Measurements from ENCODE around the gene GALNT2. TPM values are rescaled to one million over a fixed set of nuclear protein-coding genes. Genes with fewer than 3 reads are reported as not detected.

The GALNT2 gene
- total and polyA plus RNA-seq, 4 donors = 47.5 to 182 (median 114) TPM

DNA sequence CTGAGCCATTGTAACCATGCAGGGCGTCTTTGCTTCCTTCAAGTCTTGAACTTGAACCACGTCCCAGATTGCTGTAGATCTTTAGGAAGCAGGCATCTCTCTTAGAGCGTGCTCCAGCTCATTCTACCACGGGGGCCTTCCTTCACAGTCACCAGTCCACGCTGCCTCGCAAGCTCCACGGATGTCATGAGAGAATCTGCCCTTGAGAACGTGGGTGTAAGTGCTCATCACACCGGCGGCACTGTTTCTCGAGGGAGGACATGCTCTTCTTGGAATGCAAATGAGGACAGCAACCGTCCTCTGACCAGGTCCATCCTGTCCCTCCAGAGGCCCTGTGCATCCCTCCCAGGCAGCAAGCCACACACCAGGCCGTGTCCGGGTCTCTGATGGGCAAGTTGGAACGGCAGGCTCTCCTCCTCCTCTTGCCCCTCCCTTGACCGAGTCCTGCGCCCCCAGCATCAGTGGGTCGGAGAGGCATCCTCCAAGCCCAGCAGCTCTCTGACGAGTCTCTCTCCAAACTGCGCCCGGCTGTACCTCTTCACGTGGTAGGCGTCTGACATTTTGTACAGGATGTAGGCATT, 256.0 kb downstream of the GALNT2 start:
- TF ChIP-seq, protein P1, sequence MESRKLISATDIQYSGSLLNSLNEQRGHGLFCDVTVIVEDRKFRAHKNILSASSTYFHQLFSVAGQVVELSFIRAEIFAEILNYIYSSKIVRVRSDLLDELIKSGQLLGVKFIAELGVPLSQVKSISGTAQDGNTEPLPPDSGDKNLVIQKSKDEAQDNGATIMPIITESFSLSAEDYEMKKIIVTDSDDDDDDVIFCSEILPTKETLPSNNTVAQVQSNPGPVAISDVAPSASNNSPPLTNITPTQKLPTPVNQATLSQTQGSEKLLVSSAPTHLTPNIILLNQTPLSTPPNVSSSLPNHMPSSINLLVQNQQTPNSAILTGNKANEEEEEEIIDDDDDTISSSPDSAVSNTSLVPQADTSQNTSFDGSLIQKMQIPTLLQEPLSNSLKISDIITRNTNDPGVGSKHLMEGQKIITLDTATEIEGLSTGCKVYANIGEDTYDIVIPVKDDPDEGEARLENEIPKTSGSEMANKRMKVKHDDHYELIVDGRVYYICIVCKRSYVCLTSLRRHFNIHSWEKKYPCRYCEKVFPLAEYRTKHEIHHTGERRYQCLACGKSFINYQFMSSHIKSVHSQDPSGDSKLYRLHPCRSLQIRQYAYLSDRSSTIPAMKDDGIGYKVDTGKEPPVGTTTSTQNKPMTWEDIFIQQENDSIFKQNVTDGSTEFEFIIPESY (IDR thresholded peaks at IDR 0.05) = no peak
- TF ChIP-seq, protein P2, sequence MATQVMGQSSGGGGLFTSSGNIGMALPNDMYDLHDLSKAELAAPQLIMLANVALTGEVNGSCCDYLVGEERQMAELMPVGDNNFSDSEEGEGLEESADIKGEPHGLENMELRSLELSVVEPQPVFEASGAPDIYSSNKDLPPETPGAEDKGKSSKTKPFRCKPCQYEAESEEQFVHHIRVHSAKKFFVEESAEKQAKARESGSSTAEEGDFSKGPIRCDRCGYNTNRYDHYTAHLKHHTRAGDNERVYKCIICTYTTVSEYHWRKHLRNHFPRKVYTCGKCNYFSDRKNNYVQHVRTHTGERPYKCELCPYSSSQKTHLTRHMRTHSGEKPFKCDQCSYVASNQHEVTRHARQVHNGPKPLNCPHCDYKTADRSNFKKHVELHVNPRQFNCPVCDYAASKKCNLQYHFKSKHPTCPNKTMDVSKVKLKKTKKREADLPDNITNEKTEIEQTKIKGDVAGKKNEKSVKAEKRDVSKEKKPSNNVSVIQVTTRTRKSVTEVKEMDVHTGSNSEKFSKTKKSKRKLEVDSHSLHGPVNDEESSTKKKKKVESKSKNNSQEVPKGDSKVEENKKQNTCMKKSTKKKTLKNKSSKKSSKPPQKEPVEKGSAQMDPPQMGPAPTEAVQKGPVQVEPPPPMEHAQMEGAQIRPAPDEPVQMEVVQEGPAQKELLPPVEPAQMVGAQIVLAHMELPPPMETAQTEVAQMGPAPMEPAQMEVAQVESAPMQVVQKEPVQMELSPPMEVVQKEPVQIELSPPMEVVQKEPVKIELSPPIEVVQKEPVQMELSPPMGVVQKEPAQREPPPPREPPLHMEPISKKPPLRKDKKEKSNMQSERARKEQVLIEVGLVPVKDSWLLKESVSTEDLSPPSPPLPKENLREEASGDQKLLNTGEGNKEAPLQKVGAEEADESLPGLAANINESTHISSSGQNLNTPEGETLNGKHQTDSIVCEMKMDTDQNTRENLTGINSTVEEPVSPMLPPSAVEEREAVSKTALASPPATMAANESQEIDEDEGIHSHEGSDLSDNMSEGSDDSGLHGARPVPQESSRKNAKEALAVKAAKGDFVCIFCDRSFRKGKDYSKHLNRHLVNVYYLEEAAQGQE (IDR thresholded peaks at IDR 0.05) = no peak
- TF ChIP-seq MAX (IDR thresholded peaks at IDR 0.05) (no peak), JUND (IDR thresholded peaks at IDR 0.05) (no peak)
- Histone ChIP-seq H3K4me1 (ENCODE audit: control insufficient read depth in 4 of 4, insufficient read depth in 4 of 4, low read length in 3 of 4) (peaks cover 6 to 24% (median 19%) of the 10 kb centered on the region in 4 donors), H3K27ac (ENCODE audit: low read depth in 1 of 2, low read length in 2 of 2) (no peak overlapping the region), H3K4me3 (ENCODE audit: low read depth in 1 of 3, low read length in 3 of 3) (no peak overlapping the region), H3K9me3 (ENCODE audit: control insufficient read depth in 4 of 4, low read length in 3 of 4) (no peaks in the 10 kb centered on the region), H3K36me3 (ENCODE audit: control insufficient read depth in 4 of 4, insufficient read depth in 3 of 4, low read depth in 1 of 4, low read length in 3 of 4) (peaks cover 0 to 2% (median 0%) of the 10 kb centered on the region in 4 donors), H3K27me3 (ENCODE audit: control insufficient read depth in 4 of 4, insufficient read depth in 4 of 4, low read length in 3 of 4) (no peaks in the 10 kb centered on the region), H3K9ac (ENCODE audit: low read depth in 1 of 2, low read length in 2 of 2) (no peak overlapping the region)
- 94% methylated on average over 23 of the region's 23 CpGs for WGBS
- DNase-seq (ENCODE audit: low spot score) = no peak

DNA sequence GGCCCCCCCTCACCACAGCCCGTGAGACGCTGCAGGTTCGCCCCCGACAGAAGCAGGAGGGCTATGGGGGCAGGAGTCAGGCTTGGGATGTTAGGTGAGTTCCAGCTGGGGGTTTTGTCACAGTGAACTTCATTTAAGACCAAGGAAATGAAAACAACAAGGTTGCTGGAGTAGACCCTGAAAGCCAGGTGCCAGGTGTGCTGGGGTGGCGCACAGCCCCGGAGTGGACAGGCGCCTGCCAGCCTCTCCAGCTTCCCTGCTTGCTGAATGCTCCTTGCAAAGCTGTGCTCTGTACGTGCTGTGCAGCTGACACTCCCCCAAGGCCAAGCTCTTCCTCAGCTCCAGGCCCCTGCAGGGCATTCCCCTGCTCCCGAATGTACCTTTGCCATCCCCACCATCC, 256.6 kb downstream of the GALNT2 start:
- DNase-seq (ENCODE audit: low spot score) = no peak
- Histone ChIP-seq H3K36me3 (ENCODE audit: control insufficient read depth in 4 of 4, insufficient read depth in 3 of 4, low read depth in 1 of 4, low read length in 3 of 4) (peaks cover 0 to 2% (median 0%) of the 10 kb centered on the region in 4 donors), H3K4me1 (ENCODE audit: control insufficient read depth in 4 of 4, insufficient read depth in 4 of 4, low read length in 3 of 4) (peaks cover 6 to 23% (median 15%) of the 10 kb centered on the region in 4 donors), H3K4me3 (ENCODE audit: low read depth in 1 of 3, low read length in 3 of 3) (no peak overlapping the region), H3K27me3 (ENCODE audit: control insufficient read depth in 4 of 4, insufficient read depth in 4 of 4, low read length in 3 of 4) (no peaks in the 10 kb centered on the region), H3K9me3 (ENCODE audit: control insufficient read depth in 4 of 4, low read length in 3 of 4) (no peaks in the 10 kb centered on the region), H3K27ac (ENCODE audit: low read depth in 1 of 2, low read length in 2 of 2) (no peak overlapping the region), H3K9ac (ENCODE audit: low read depth in 1 of 2, low read length in 2 of 2) (no peak overlapping the region)
- WGBS = 97% methylated on average over 9 of the region's 9 CpGs
- TF ChIP-seq GABPA (IDR thresholded peaks at IDR 0.05 in 1 of 2, conservative IDR thresholded peaks at IDR 0.05 in 1 of 2) (no peak), MAX (IDR thresholded peaks at IDR 0.05) (no peak), RAD21 (IDR thresholded peaks at IDR 0.05) (no peak), HNF4G (IDR thresholded peaks at IDR 0.05) (no peak), NR2F2 (IDR thresholded peaks at IDR 0.05) (no peak)
- TF ChIP-seq, protein P3, sequence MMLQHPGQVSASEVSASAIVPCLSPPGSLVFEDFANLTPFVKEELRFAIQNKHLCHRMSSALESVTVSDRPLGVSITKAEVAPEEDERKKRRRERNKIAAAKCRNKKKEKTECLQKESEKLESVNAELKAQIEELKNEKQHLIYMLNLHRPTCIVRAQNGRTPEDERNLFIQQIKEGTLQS (IDR thresholded peaks at IDR 0.05) = no peak
- TF ChIP-seq, protein P1 (IDR thresholded peaks at IDR 0.05) = no peak
